T follicular helper cell (primary cell): ENCODE measurements around the gene OR10D3.
"Not testable (repeated sequence)": the region's sequence is repeated elsewhere in the genome, so short reads cannot be mapped to it uniquely, and the experiment has no call there.

Experiments used
- DNase-seq: peaks from one replicate; pipeline ENCODE4 v3.0.0-alpha.2; 2020; ENCODE audit warnings: low read depth

The OR10D3 gene

DNA sequence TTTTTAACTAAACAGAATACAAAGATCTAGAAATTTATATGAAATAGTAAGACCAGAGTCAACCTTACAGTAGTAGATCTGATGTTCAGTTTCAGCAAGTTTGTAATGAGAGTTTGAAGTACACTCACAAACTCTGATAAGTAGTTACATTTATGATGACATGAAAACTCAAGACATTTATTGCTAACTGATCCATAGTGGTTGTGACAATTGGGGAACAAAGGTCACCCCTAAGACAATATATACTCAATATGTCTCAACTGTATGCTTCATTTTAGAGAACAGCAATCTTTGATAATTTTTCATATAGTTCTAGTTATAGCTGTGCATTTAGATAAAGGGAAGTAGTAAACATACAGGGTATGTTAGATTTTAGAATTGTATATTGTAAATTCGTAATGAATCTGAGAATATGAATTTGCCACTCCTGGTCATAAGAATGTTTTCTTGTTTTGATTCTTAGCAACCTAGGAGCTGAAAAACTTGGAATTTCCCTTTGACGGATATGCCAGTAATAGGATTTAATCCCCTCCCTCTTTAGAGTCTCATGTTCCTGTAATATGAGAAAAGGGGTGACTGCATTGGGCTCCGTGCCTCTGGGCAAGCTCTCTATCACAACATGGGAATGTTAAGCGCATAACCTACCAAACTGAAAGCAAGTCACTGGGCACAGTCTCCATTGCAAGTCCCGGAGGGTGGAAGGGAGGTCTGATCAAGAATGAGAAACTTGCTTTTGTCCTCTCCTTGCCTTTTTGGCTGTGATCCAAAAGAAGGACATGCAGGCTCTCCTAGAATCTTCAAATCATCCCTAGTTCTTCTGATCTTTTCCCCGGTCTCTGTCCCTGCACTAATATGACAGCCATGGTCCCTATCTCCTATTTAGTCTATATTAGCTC lies 11.4 kb downstream of the OR10D3 start:
- no peak for DNase-seq

- peak; percentile 18 for DNase-seq
These were observed 12.1 kb downstream of the OR10D3 start for GRCh38 chr11:124195189-124195734.

GRCh38 chr11:124197999-124198398 lies 14.9 kb downstream of the OR10D3 start:
- no peak for DNase-seq

DNA sequence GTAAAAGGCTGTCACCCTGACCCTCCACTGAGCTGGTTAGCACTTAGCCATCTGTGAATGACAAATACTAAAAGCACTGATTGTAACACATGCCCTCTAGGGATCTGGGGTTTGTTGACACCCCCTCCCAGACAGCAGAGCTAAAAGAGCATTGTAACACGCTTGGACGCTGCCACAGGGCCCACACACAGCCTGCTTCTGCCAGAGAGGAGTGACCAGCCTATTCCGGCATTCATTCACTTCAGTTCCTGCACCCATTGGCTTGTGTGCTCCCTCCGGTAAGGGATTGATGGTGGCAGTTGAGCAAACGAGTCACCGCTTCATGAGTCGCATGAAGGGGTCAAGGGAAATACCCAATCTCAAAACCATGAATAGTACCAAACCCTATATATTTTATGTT lies 15.8 kb downstream of the OR10D3 start:
- DNase-seq, result no peak

GRCh38 chr11:124199702-124200101 lies 16.6 kb downstream of the OR10D3 start:
- no peak for DNase-seq

- no peak for DNase-seq
These were observed 17.5 kb downstream of the OR10D3 start for GRCh38 chr11:124200671-124201070.

DNA sequence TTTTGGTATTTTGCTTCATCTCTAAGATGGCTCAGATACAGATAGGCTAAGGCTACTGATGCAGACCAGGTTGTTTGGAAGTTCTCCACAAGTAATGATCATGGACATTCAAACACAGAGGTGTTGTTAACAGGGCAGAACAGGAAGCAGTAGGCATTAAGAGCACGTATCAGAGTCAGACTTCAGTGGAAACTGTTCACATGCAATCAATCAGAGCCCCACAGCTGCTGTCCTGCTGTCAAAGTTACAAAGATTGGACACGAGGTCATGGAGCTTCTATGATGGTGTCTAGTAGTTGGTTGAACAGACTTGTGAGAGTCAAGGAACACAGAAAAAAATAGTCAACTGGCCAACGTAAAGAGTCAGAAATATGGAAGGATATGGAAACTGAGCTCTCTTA lies 19.8 kb downstream of the OR10D3 start:
- DNase-seq, result no peak

- DNase-seq, result no peak
These were observed 20.9 kb downstream of the OR10D3 start for GRCh38 chr11:124204008-124204407.

DNA sequence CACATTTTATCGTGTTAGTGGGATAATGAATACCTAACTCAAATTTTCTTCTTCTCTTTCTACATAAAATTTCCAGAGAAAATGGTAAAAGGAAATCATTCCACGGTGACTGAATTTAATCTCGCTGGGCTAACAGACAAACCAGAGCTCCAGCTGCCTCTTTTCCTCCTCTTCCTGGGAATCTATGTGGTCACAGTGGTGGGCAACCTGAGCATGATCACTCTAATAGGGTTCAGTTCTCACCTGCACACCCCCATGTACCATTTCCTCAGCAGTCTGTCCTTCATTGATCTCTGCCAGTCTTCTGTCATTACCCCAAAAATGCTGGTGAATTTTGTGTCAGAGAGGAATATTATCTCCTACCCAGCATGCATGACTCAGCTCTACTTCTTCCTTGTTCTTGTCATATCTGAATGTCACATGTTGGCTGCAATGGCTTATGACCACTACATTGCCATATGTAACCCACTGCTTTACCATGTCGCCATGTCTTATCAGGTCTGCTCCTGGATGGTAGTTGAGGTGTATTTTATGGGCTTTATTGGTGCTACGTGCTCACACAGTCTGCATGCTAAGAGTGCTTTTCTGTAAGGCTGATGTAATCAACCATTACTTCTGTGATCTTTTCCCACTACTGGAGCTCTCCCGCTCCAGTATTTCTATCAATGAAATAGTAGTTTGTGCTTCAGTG lies 24.1 kb downstream of the OR10D3 start:
- DNase-seq, result no peak

DNA sequence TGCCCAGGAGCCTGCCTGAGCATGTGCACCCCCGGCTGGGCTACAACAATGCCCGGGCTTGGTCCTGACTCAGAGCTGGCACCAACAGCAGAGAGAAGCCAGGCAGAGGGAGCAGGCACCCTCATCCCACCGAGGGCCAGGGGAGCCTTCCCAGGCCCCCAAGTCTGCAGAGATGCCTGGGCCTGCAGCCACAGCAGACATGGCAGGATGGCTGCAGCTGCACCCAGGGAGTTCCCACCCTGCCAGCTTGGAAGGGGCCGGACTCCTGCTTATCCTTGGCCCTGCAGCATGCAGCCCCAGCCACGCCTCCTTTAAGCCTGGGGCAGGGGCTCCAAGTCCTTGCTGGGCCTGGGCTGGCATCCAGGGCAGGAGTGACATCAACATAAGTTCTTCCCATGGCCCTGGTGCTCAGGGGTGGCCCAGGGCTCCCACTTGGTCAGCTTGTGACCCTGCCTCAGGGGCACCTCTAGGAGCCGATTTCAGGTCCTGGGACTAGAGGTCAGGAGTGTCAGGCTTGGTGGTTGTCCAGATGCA lies 26.7 kb downstream of the OR10D3 start:
- no peak for DNase-seq

GRCh38 chr11:124210421-124210820 lies 27.3 kb downstream of the OR10D3 start:
- DNase-seq, result no peak

- DNase-seq, result no peak
These were observed 28.2 kb downstream of the OR10D3 start for GRCh38 chr11:124211321-124211720.

DNA sequence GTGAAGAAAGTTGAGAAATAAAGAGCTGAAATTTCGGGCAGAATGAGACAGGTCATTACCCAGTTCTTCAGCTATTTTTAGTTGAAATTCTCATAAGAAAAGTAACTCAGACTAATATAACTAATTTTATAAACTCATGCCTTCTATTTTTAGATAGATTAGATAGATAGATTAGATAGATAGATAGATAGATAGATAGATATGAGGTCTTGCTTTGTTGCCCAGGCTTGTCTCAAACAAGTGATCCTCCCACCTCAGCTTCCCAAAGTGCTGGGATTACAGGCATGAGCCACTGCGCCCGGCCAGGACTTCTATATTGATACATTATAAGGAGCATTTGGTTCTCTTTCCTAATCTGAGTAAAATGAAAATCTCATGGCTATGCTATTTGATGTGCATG lies 30.9 kb downstream of the OR10D3 start:
- DNase-seq, result no peak

- no peak for DNase-seq
These were observed 36.0 kb downstream of the OR10D3 start for GRCh38 chr11:124219126-124219525.

DNA sequence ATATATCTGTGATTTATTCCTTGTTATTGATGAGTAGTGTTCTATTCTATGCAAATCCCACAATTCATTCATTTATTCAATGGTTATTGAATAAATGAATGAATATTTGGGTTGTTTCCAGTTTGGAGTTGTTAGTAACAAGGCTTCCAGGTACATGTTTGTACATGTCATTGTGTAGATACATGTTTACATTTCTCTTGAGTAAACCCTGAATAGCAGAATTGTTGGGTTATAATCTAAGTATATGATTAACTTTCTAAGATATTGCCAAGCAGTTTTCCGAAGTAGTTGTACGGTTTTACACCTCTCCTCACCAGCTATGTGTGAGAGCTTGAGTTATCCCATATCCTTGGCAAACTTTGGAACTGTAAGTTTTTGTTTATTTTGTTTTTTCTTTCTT lies 39.3 kb downstream of the OR10D3 start:
- no peak for DNase-seq

GRCh38 chr11:124224618-124225423 lies 41.7 kb downstream of the OR10D3 start:
- DNase-seq, result not testable (repeated sequence)

DNA sequence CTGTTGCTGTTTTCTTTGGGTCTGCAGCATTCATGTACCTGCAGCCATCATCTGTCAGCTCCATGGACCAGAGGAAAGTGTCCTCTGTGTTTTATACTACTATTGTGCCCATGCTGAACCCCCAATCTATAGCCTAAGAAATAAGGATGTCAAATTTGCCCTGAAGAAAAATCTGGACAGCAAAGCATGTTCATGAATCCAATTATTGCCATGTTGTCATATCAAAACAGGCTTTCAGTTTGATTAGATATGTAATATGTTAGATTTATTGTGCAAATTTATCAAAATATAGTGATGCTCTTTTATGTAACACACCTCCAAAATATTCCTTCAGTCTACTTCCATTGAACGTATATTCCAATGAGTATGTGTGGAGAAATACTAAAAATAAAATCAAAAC lies 42.3 kb downstream of the OR10D3 start:
- no peak for DNase-seq

GRCh38 chr11:124233376-124233775 lies 50.2 kb downstream of the OR10D3 start:
- DNase-seq, result no peak
